ENCODE data around the gene ARFIP2. TPM values are rescaled to one million over a fixed set of nuclear protein-coding genes. Genes with fewer than 3 reads are reported as not detected.

Gene ARFIP2
- polyA plus RNA-seq, 1 donor from 2014 or later = 36.3 TPM

DNA sequence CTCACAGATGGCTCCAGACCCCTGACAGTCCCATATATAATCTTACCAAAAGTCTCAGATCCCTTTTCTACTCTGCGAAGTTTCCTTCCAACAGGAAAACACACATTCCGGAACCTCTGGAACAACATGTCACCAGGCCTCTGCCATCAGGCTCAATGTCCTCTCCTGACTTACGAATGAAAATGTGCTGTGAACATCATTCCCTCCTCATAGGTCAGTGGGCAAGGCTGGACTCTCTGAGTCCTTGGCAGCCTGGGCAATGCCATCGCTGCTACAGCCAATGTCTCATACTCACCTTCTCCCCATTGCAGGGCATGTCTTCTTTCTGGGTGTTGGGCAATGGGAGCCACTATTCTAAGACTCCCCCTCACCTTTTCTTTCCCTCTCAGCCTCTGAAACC lies 38.7 kb downstream of the ARFIP2 start:
- H3K36me3 Mint-ChIP-seq = no peaks in the 10 kb centered on the region
- no peak overlapping the region for H3K27ac Mint-ChIP-seq
- H3K9me3 Mint-ChIP-seq = no peaks in the 10 kb centered on the region
- H3K4me1 Mint-ChIP-seq = no peaks in the 10 kb centered on the region
- H3K4me3 Mint-ChIP-seq = no peak overlapping the region
- H3K27me3 Mint-ChIP-seq = no peaks in the 10 kb centered on the region

DNA sequence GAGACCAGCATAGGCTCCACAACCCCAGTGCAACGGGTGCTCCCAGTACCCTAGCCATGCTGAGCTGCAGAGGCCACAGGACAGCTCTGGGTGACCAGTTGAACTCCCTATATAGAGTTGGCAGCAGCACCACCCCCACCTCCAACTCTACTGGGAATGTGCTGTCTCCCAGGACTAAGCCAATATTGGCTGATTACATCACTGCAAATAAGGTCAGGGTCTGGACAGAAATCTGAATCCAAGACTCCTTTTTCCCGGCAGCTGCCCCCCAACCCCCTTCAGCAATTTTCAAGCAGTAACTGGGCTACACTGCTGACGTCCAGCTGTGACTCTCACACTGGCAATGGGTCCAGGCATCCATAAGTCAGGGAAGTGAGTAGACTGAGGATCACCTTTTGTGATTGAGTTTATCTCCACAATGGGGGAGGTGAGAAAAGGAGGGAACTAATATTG lies 40.2 kb downstream of the ARFIP2 start, which contains the start of gene HPX:
Gene HPX, minus strand, starts transcription at position 82 of the 453 bp plus-strand sequence. Its CDS starts 24 bp downstream, at position 58.
- Mint-ChIP-seq H3K36me3 (no peaks in the 10 kb centered on the region), H3K27ac (no peak within 1 kb of the TSS), H3K9me3 (no peaks in the 10 kb centered on the region), H3K4me1 (no peaks in the 10 kb centered on the region), H3K27me3 (peaks cover under 1% of the 10 kb centered on the region), H3K4me3 (no peak within 1 kb of the TSS)

DNA sequence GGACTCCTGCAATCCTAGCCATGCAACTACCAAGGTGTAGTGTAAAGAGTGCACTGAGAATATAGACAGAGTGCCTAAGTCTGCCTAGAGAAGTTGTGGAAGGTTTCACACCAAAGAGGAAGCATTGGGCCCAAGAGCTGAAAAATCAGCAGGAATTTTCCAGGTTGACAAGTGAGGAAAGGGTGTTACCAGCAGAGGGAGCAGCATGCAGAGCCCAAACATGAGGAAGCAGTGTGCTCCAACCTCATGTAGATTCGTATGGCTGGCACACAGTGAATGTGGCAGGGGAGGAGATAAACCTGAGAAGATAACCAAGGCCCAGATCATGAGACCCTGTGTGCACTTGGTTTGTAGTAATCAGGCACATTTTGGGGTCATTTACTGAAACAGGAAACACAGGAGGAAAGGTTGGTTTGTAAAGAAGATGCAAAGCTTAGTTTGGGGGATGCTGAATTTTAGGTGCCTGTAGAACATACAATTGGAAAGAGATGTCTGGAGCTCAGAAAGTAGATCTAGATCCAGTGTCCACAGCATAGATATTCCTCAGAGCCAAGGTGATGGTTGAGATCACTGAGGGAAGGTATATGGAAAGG lies 42.1 kb downstream of the ARFIP2 start:
- Mint-ChIP-seq H3K9me3 (no peaks in the 10 kb centered on the region), H3K27ac (no peak overlapping the region), H3K4me3 (no peak overlapping the region), H3K36me3 (no peaks in the 10 kb centered on the region), H3K4me1 (peaks cover 0 to 2% (median 0%) of the 10 kb centered on the region in 3 donors), H3K27me3 (peaks cover 4% of the 10 kb centered on the region)

DNA sequence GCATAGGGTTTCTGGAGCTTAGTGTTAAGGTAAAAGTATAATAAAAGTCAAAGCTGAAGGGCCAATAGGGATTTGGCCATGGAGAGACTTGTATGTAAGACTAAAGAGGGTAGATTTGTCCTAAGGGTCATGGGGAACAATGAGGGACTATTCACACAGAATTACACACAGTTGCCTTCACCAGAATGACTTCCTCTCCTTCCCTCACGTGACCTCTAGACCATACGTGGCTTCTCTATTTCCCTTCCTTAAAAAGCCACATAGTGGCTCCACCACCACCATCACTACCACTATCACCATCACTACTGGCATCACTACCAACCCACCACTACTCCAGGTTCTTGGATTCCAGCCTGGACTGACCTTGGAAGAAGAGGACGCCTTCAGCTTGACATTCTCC lies 43.1 kb downstream of the ARFIP2 start:
- Mint-ChIP-seq H3K27me3 (peaks cover 8% of the 10 kb centered on the region), H3K27ac (no peak overlapping the region), H3K4me3 (no peak overlapping the region), H3K9me3 (no peaks in the 10 kb centered on the region), H3K4me1 (peaks cover 0 to 2% (median 0%) of the 10 kb centered on the region in 3 donors), H3K36me3 (no peaks in the 10 kb centered on the region)

DNA sequence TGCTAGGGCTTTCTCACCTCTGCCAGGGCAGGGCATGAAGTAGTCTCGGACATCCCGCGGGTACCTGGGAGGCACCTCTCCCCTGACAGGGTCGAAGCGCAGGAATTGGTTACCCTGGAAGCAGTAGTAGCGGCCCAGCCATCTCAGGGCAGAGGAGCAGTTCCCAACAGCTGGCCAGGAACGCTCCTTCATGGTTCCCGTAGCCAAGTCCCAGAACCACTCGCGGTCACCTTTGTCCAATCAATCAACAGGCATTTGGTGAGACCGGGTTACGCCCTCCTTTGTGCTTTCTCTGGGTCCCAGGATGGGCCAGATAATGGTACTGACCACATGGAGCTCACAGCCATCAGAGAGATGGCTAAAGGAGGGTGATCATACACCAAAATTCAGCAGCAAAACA lies 43.7 kb downstream of the ARFIP2 start:
- Mint-ChIP-seq H3K36me3 (no peaks in the 10 kb centered on the region), H3K27ac (no peak overlapping the region), H3K4me3 (no peak overlapping the region), H3K4me1 (peaks cover 0 to 2% (median 0%) of the 10 kb centered on the region in 3 donors), H3K9me3 (no peaks in the 10 kb centered on the region), H3K27me3 (peaks cover 8% of the 10 kb centered on the region)

DNA sequence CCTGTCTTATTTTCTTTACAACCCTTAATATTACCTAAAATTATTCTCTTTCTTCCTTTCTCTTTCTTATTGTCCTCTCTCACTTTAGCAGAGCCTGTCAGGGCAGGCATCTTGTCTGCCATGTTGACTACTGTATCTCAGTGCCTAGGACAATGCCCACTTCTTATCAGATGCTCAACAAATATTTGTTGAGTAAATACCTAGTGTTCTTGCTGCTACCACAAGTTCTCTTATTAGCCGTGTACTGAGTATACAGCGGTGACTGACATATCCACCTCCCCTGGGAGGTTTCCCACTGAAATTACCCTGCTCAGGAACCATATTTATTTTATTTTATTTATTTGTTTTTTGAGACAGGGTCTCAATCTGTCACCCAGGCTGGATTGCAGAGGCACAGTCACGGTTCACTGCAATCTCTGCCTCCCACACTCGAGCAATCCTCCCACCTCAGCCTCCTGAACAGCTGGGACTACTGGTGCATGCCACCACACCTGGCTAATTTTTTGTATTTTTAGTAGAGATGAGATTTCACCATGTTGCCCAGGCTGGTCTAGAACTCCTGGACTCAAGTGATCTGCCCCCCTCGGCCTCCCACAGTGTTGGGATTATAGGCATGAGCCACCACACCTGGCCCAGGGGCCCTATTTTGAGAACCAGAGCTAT lies 47.0 kb downstream of the ARFIP2 start:
- Mint-ChIP-seq H3K27ac (no peak overlapping the region), H3K27me3 (peaks cover 8% of the 10 kb centered on the region), H3K4me3 (no peak overlapping the region), H3K4me1 (peaks cover 0 to 2% (median 0%) of the 10 kb centered on the region in 3 donors), H3K9me3 (no peaks in the 10 kb centered on the region), H3K36me3 (peaks cover 2% of the 10 kb centered on the region)

DNA sequence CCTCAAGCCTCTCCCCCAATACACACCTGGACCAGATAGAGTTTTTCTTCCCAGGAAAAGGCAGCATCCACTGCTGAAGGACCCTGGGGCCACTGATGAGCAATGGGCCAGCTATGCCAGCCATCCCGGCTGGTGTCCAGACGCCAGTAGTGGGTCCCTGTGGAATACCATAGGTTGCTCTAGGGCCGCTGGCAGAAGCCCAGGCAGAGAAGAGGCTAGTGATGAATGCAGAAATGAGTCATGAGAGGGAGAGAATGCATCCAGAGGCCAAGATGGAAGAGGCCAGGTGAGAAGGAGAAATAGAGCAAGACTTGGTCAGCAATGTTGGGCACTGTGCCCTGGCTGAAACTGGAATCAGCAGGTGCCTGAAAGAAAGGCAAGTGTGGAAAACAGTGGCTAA lies 49.3 kb downstream of the ARFIP2 start:
- H3K4me3 Mint-ChIP-seq = no peak overlapping the region
- H3K9me3 Mint-ChIP-seq = no peaks in the 10 kb centered on the region
- H3K27me3 Mint-ChIP-seq = peaks cover 8% of the 10 kb centered on the region
- H3K36me3 Mint-ChIP-seq = peaks cover 2% of the 10 kb centered on the region
- no peak overlapping the region for H3K27ac Mint-ChIP-seq
- H3K4me1 Mint-ChIP-seq = peaks cover 0 to 2% (median 0%) of the 10 kb centered on the region in 3 donors

DNA sequence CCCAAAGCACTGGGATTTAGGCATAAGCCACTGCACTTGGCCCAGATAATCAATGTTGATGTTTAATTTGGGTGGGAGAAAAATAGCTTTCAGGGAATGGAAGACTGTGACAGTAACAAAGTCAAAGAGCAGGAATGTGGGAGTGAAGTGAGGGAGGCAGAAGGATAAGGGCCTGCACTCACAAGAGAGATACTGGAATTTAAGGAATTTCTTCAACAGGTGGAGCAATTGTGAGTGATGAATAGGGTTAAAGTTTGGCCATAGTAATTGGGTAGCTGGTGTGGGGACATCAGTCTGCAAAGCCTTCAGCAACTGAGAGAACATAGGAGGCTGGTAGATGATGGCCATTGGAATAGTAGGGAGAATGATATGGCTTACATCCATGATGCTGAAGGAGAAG lies 53.6 kb downstream of the ARFIP2 start:
- H3K4me1 Mint-ChIP-seq = no peaks in the 10 kb centered on the region
- no peak overlapping the region for H3K27ac Mint-ChIP-seq
- peaks cover 2% of the 10 kb centered on the region for H3K36me3 Mint-ChIP-seq
- H3K4me3 Mint-ChIP-seq = no peak overlapping the region
- peaks cover 18% of the 10 kb centered on the region for H3K27me3 Mint-ChIP-seq
- H3K9me3 Mint-ChIP-seq = no peaks in the 10 kb centered on the region

Other genes starting within 250 kb of the ARFIP2 start
- gene FHIP1B, start 246.7 kb downstream of the ARFIP2 start, polyA plus RNA-seq = 14.9 TPM
- gene CNGA4, start 242.2 kb downstream of the ARFIP2 start, polyA plus RNA-seq = not detected
- gene CCKBR, start 221.5 kb downstream of the ARFIP2 start, polyA plus RNA-seq = not detected
- not detected for gene CAVIN3, start 160.8 kb downstream of the ARFIP2 start, polyA plus RNA-seq
- gene SMPD1, start 90.9 kb downstream of the ARFIP2 start, polyA plus RNA-seq = 4.9 TPM
- gene APBB1, start 62.2 kb downstream of the ARFIP2 start, polyA plus RNA-seq = 21.4 TPM
- 0.46 TPM for gene HPX, start 40.3 kb downstream of the ARFIP2 start, polyA plus RNA-seq
- 0.61 TPM for gene TRIM3, start 7.4 kb downstream of the ARFIP2 start, polyA plus RNA-seq
- gene TIMM10B, start 170 bp upstream of the ARFIP2 start, polyA plus RNA-seq = 25.4 TPM
- 1.9 TPM for gene DNHD1, start 15.9 kb upstream of the ARFIP2 start, polyA plus RNA-seq
- 26.6 TPM for gene RRP8, start 122.3 kb upstream of the ARFIP2 start, polyA plus RNA-seq
- gene ILK, start 122.4 kb upstream of the ARFIP2 start, polyA plus RNA-seq = 80.5 TPM
- 256 TPM for gene TAF10, start 130.9 kb upstream of the ARFIP2 start, polyA plus RNA-seq
- 163 TPM for gene TPP1, start 138.1 kb upstream of the ARFIP2 start, polyA plus RNA-seq
- gene DCHS1, start 174.5 kb upstream of the ARFIP2 start, polyA plus RNA-seq = 0.06 TPM
- 15.8 TPM for gene MRPL17, start 202.0 kb upstream of the ARFIP2 start, polyA plus RNA-seq

Data from IgD-negative memory B cell (primary cell).